H1 (cell line): ENCODE measurements around the gene ADK.

ENCODE experiments used
- CEBPB ChIP-seq: IDR thresholded peaks from 2 replicates; pipeline ENCODE4 v1.6.1; 2012; ENCODE audit warnings: low read depth, low read length
- HDAC2 ChIP-seq, 2 experiments: fragments of 300-600 bp in 1 of 2; sonication (generic) in 1 of 2; IDR thresholded peaks; 2 replicates each; pipeline ENCODE4 v1.6.1; 2011 to 2012; ENCODE audit warnings: low read depth in 2 of 2, low read length in 2 of 2, mild to moderate bottlenecking in 2 of 2, moderate library complexity in 2 of 2, borderline replicate concordance in 1 of 2, inconsistent platforms in 1 of 2
- KDM4A ChIP-seq: IDR thresholded peaks from one replicate; pipeline ENCODE4 v1.7.1; 2012; ENCODE audit warnings: low read depth, mild to moderate bottlenecking, moderate library complexity, low read length, inconsistent platforms; ENCODE audit not compliant: severe bottlenecking
- MAFK ChIP-seq: IDR thresholded peaks from 2 replicates; pipeline ENCODE4 v1.6.1; 2012; ENCODE audit warnings: low read depth, mild to moderate bottlenecking, improper control_type of control experiment, low read length
- POLR2AphosphoS5 ChIP-seq: IDR thresholded peaks from 2 replicates; pipeline ENCODE4 v1.6.1; 2011; ENCODE audit warnings: low read depth, low read length
- TF ChIP-seq, protein P1 (sequence below): IDR thresholded peaks from 2 replicates; pipeline ENCODE4 v1.6.1; 2011; ENCODE audit warnings: low read length, improper control_type of control experiment
- TF ChIP-seq, protein P2 (sequence below): IDR thresholded peaks from 2 replicates; pipeline ENCODE4 v1.6.1; 2011; ENCODE audit warnings: low read depth, mild to moderate bottlenecking, low read length; ENCODE audit not compliant: insufficient read depth

DNA sequence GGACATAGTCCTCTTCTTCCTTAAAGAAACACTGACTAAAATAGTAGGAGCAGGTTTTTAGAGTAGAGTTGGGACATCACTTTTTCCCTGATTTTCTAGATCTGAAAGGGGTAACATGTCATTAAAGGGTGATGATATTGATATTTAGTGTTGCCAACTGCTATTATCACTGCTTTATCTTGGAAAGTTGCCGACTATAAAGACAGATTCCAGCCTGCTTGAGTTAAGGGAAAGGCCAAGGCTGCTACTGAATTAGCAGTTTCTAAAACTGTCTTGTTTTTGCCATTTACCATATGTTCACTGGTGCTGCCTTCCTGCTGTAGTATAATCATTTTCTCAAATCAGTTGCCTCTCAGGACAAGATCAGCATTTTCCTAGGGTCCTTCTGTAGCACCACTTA is 30.1 kb upstream of the ADK start:
- TF ChIP-seq HDAC2 (IDR thresholded peaks at IDR 0.05; ENCODE audit: borderline replicate concordance in 1 of 2, low read depth in 2 of 2, low read length in 2 of 2) (no peak), CEBPB (no peak), KDM4A (no peak), POLR2AphosphoS5 (no peak), MAFK (no peak)
- TF ChIP-seq, protein P1, sequence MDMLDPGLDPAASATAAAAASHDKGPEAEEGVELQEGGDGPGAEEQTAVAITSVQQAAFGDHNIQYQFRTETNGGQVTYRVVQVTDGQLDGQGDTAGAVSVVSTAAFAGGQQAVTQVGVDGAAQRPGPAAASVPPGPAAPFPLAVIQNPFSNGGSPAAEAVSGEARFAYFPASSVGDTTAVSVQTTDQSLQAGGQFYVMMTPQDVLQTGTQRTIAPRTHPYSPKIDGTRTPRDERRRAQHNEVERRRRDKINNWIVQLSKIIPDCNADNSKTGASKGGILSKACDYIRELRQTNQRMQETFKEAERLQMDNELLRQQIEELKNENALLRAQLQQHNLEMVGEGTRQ: no peak
- TF ChIP-seq, protein P2, sequence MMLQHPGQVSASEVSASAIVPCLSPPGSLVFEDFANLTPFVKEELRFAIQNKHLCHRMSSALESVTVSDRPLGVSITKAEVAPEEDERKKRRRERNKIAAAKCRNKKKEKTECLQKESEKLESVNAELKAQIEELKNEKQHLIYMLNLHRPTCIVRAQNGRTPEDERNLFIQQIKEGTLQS: no peak
